Psoas muscle (tissue), 8 donors: ENCODE results near the gene TNRC6A. TPM values are rescaled to one million over a fixed set of nuclear protein-coding genes. Genes with fewer than 3 reads are reported as not detected.

Source experiments
- ATAC-seq, 4 donors: fragments of 200-7000 bp; cut with Tn5 transposase; one replicate each; pipeline ENCODE4 v1.9.1; 2020; ENCODE audit warnings: moderate library complexity in 3 of 4, mild to moderate bottlenecking in 2 of 4
- DNase-seq, 2 donors: peaks; one replicate each; pipeline ENCODE4 v3.0.0-alpha.2; 2020
- H3K27ac ChIP-seq: fragments of 200-600 bp; one replicate; pipeline ENCODE4 v1.8.0; 2022
- H3K27me3 ChIP-seq, 3 donors: fragments of 200-600 bp in 1 of 3; one replicate each; pipeline versions ENCODE4 v1.6.1 to v1.8.0; 2013 to 2022; ENCODE audit warnings: low read length in 2 of 3, mild to moderate bottlenecking in 2 of 3, moderate library complexity in 1 of 3; ENCODE audit not compliant: insufficient read depth in 3 of 3
- H3K36me3 ChIP-seq, 2 donors: fragments of 200-600 bp in 1 of 2; one replicate each; pipeline versions ENCODE4 v1.6.1 to v1.8.0; 2013 to 2022; ENCODE audit warnings: low read depth in 1 of 2, mild to moderate bottlenecking in 1 of 2, moderate library complexity in 1 of 2; ENCODE audit not compliant: insufficient read depth in 1 of 2
- H3K4me1 ChIP-seq: fragments of 200-600 bp; one replicate; pipeline ENCODE4 v1.8.0; 2022
- H3K4me3 ChIP-seq: fragments of 200-600 bp; one replicate; pipeline ENCODE4 v1.8.0; 2022; ENCODE audit warnings: mild to moderate bottlenecking
- H3K9me3 ChIP-seq: fragments of 200-600 bp; one replicate; pipeline ENCODE4 v1.8.0; 2022
- WGBS, 3 donors: extraction: QIAGEN DNeasy Blood & Tissue Kit; methylation state at CpG; one replicate each; pipeline versions ENCODE4 v1.1.6 to v1.1.7; 2013; 5-methylcytosine and 5-hydroxymethylcytosine counted together
- intact Hi-C, 2 donors: fragments of 100-400 bp; cut with DNase I; formaldehyde crosslinking; loops; one replicate each; pipeline versions ENCODE4 v1.11.0 to v1.14.2; 2022
- polyA plus RNA-seq, 3 donors: library from polyadenylated mRNA; stranded (reverse); fragments of 200-250 nt; gene quantifications; one replicate each; pipeline ENCODE4 v1.2.3, GENCODE V29; 2013
- total RNA-seq, 4 donors: library from RNA; stranded (reverse); fragmentation: NEBNext Ultra II Directional in 2 of 4; extraction: Animal tissue kit (Norgen Biotek cat#: 25700) in 2 of 4; gene quantifications; one replicate each; pipeline versions ENCODE4 v1.2.1 to v1.2.4, GENCODE V29; 2021 to 2023
- TF ChIP-seq, protein P1 (sequence below): fragments of 200-600 bp; IDR thresholded peaks from one replicate; pipeline ENCODE4 v1.8.0; 2022; ENCODE audit warnings: antibody characterized with exemption
- donor health status: healthy with polysubstance abuse.
- donor health status: DM: no; HTN: no; CAD: no; lungs with moderate emphysema.
- donor health status: Bipolar disorder and iron deficiency.
- donor health status: healthy.
- donor health status: DM: yes; HTN: yes; CAD: no.
- donor health status: DM: no; HTN: no; CAD: no.
- donor health status: DM: no; HTN: no; CAD: no.
- donor health status: DM: yes; HTN: yes; CAD: no.

Gene TNRC6A
- total and polyA plus RNA-seq, 7 donors: 6.4 to 30.1 (median 20.9) TPM

DNA sequence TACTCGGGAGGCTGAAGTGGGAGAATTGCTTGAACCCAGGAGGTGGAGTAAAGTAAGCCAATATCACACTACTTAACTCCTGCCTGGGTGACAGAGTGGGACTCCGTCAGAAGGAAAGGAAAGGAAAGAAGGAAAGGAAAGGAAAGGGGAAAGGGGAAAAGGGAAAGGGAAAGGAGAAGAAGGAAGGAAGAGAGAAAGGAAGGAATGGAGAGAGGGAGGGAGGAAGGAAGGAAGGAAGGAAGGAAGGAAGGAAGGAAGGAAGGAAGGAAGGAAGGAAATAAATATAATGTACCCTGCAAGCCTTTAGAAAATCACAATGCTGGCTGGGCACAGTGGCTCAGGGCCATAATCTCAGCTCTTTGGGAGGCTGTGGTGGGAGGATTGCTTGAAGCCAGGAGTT lies 143.6 kb downstream of the TNRC6A start:
- no peak for ATAC-seq
- DNase-seq: no peak
- Histone ChIP-seq H3K9me3 (no peaks in the 10 kb centered on the region), H3K27me3 (no peaks in the 10 kb centered on the region), H3K4me3 (no peak overlapping the region), H3K36me3 (no peaks in the 10 kb centered on the region), H3K4me1 (no peaks in the 10 kb centered on the region), H3K27ac (no peak overlapping the region)
- intact Hi-C loops: no loop called here
- TF ChIP-seq, protein P1, sequence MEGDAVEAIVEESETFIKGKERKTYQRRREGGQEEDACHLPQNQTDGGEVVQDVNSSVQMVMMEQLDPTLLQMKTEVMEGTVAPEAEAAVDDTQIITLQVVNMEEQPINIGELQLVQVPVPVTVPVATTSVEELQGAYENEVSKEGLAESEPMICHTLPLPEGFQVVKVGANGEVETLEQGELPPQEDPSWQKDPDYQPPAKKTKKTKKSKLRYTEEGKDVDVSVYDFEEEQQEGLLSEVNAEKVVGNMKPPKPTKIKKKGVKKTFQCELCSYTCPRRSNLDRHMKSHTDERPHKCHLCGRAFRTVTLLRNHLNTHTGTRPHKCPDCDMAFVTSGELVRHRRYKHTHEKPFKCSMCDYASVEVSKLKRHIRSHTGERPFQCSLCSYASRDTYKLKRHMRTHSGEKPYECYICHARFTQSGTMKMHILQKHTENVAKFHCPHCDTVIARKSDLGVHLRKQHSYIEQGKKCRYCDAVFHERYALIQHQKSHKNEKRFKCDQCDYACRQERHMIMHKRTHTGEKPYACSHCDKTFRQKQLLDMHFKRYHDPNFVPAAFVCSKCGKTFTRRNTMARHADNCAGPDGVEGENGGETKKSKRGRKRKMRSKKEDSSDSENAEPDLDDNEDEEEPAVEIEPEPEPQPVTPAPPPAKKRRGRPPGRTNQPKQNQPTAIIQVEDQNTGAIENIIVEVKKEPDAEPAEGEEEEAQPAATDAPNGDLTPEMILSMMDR: no peak
- 44 to 70% (median 51%) methylated on average over 2 of the region's 2 CpGs for WGBS, 3 donors

DNA sequence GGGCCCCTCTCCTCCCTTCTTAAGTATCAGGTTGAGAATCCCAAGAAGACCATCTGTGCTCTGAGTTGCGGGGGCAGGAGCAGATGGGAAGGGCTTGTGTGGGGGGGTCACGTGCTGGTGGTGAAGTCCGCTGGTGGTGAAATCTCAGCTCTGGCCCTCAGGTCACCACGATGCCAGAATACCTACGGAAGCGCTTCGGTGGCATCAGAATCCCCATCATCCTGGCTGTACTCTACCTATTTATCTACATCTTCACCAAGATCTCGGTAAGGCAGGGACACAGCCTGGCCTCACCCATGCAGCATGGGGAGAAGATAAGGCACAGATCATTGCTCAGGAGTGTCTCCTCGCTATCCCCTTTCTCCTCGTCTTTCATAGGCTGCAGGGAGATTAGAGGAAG lies 146.0 kb downstream of the TNRC6A start:
- Histone ChIP-seq H3K4me1 (no peaks in the 10 kb centered on the region), H3K27me3 (no peaks in the 10 kb centered on the region), H3K4me3 (no peak overlapping the region), H3K36me3 (no peaks in the 10 kb centered on the region), H3K9me3 (no peaks in the 10 kb centered on the region), H3K27ac (no peak overlapping the region)
- intact Hi-C loops: no loop called here
- WGBS, 3 donors: 83% methylated on average over 10 of the region's 10 CpGs
- ATAC-seq: no peak
- TF ChIP-seq, protein P1: no peak
- no peak for DNase-seq

Other genes starting within 250 kb of the TNRC6A start
- 10 to 100 TPM; 21.8 to 30.7 (median 25.7) TPM for gene RBBP6, start 190.1 kb upstream of the TNRC6A start, total RNA-seq
- gene RBBP6, start 190.1 kb upstream of the TNRC6A start, polyA plus RNA-seq: 10 to 100 TPM; 11.7 to 21.6 (median 15.4) TPM
- gene SLC5A11, start 116.3 kb downstream of the TNRC6A start, total RNA-seq: under 1 TPM in 3 of 4 donors, not detected in 1; 0.12 to 0.24 (median 0.21) TPM
- under 1 TPM in 1 of 3 donors, not detected in 2; 0.05 TPM for gene SLC5A11, start 116.3 kb downstream of the TNRC6A start, polyA plus RNA-seq